H9 (cell line): ENCODE data around the gene ANKRD50. TPM values are rescaled to one million over a fixed set of nuclear protein-coding genes. Genes with fewer than 3 reads are reported as not detected.

Experiments used
- DNase-seq: peaks from one replicate; pipeline ENCODE4 v3.0.0-alpha.2; 2017
- H2AFZ ChIP-seq: one replicate; pipeline ENCODE4 v1.6.1; 2013; ENCODE audit warnings: mild to moderate bottlenecking, low read length, control low read depth, moderate library complexity
- H2AK5ac ChIP-seq: 2 replicates; pipeline ENCODE4 v1.6.1; 2013; ENCODE audit warnings: low read length, control low read depth, mixed read lengths; ENCODE audit not compliant: insufficient read length
- H2BK120ac ChIP-seq: one replicate; pipeline ENCODE4 v1.6.1; 2013; ENCODE audit warnings: low read depth, mild to moderate bottlenecking, low read length, control low read depth, inconsistent platforms; ENCODE audit not compliant: poor library complexity, severe bottlenecking
- H2BK12ac ChIP-seq: 2 replicates; pipeline ENCODE4 v1.6.1; 2013; ENCODE audit warnings: low read length, control low read depth, mixed read lengths, low read depth; ENCODE audit not compliant: insufficient read length
- H2BK15ac ChIP-seq: 2 replicates; pipeline ENCODE4 v1.6.1; 2013; ENCODE audit warnings: low read depth, low read length, control low read depth
- H2BK20ac ChIP-seq: one replicate; pipeline ENCODE4 v1.6.1; 2013; ENCODE audit warnings: low read depth, mild to moderate bottlenecking, low read length, control low read depth, inconsistent platforms; ENCODE audit not compliant: poor library complexity, severe bottlenecking
- H2BK5ac ChIP-seq: 2 replicates; pipeline ENCODE4 v1.6.1; 2013; ENCODE audit warnings: low read length, control low read depth, mixed read lengths; ENCODE audit not compliant: insufficient read length
- H3K14ac ChIP-seq: 2 replicates; pipeline ENCODE4 v1.6.1; 2013; ENCODE audit warnings: low read length, control low read depth; ENCODE audit not compliant: insufficient read depth
- H3K18ac ChIP-seq: 2 replicates; pipeline ENCODE4 v1.6.1; 2013; ENCODE audit warnings: low read depth, mild to moderate bottlenecking, mixed read lengths, low read length, control low read depth; ENCODE audit not compliant: insufficient read length
- H3K23ac ChIP-seq: 2 replicates; pipeline ENCODE4 v1.6.1; 2013; ENCODE audit warnings: low read length, control low read depth, mixed read lengths, low read depth; ENCODE audit not compliant: insufficient read length
- H3K23me2 ChIP-seq: 2 replicates; pipeline ENCODE4 v1.6.1; 2013; ENCODE audit warnings: low read depth, mild to moderate bottlenecking, mixed read lengths, low read length, control low read depth; ENCODE audit not compliant: insufficient read length, poor library complexity, severe bottlenecking
- H3K27ac ChIP-seq: 2 replicates; pipeline ENCODE4 v1.5.1; 2013; ENCODE audit warnings: low read length, control low read depth, mixed read lengths, low read depth; ENCODE audit not compliant: insufficient read length
- H3K27me3 ChIP-seq: 2 replicates; pipeline ENCODE4 v1.6.1; 2013; ENCODE audit warnings: low read length, control low read depth, inconsistent platforms; ENCODE audit not compliant: insufficient read depth
- H3K4ac ChIP-seq: 2 replicates; pipeline ENCODE4 v1.6.1; 2013; ENCODE audit warnings: low read depth, mild to moderate bottlenecking, control low read depth, inconsistent platforms, low read length, moderate library complexity
- H3K4me1 ChIP-seq: 2 replicates; pipeline ENCODE4 v1.6.1; 2013; ENCODE audit warnings: low read length, control low read depth, inconsistent platforms; ENCODE audit not compliant: insufficient read depth
- H3K4me2 ChIP-seq: 2 replicates; pipeline ENCODE4 v1.6.1; 2013; ENCODE audit warnings: low read length, control low read depth, mixed read lengths; ENCODE audit not compliant: insufficient read length, insufficient read depth
- H3K56ac ChIP-seq: 2 replicates; pipeline ENCODE4 v1.6.1; 2013; ENCODE audit warnings: low read depth, mild to moderate bottlenecking, mixed read lengths, low read length, control low read depth; ENCODE audit not compliant: insufficient read length
- H3K79me1 ChIP-seq: 2 replicates; pipeline ENCODE4 v1.6.1; 2013; ENCODE audit warnings: low read depth, mild to moderate bottlenecking, moderate library complexity, low read length, control low read depth, inconsistent platforms; ENCODE audit not compliant: insufficient read depth, poor library complexity, severe bottlenecking
- H3K79me2 ChIP-seq: 2 replicates; pipeline ENCODE4 v1.6.1; 2013; ENCODE audit warnings: low read length, control low read depth, inconsistent platforms; ENCODE audit not compliant: insufficient read depth
- H3K9ac ChIP-seq: 2 replicates; pipeline ENCODE4 v1.6.1; 2013; ENCODE audit warnings: low read length, control low read depth, mixed read lengths; ENCODE audit not compliant: insufficient read length; ENCODE audit errors: extremely low read depth
- H3K9me3 ChIP-seq: one replicate; pipeline ENCODE4 v1.6.1; 2013; ENCODE audit warnings: low read depth, low read length, inconsistent platforms; ENCODE audit not compliant: control insufficient read depth
- H3T11ph ChIP-seq: one replicate; pipeline ENCODE4 v1.6.1; 2013; ENCODE audit warnings: mild to moderate bottlenecking, low read length, control low read depth, inconsistent platforms
- H4K20me1 ChIP-seq: one replicate; pipeline ENCODE4 v1.6.1; 2013; ENCODE audit not compliant: control insufficient read depth, insufficient read length, insufficient read depth
- H4K5ac ChIP-seq: 2 replicates; pipeline ENCODE4 v1.6.1; 2013; ENCODE audit warnings: low read depth, mild to moderate bottlenecking, mixed read lengths, low read length, control low read depth; ENCODE audit not compliant: insufficient read length
- H4K8ac ChIP-seq: replicated peaks from 2 replicates; pipeline ENCODE4 v1.6.1; 2013; ENCODE audit warnings: low read length, control low read depth, mixed read lengths, low read depth; ENCODE audit not compliant: insufficient read length
- H4K91ac ChIP-seq: 2 replicates; pipeline ENCODE4 v1.6.1; 2013; ENCODE audit warnings: low read depth, mild to moderate bottlenecking, moderate library complexity, mixed read lengths, low read length, control low read depth; ENCODE audit not compliant: insufficient read length
- H3K27ac Mint-ChIP-seq, 3 experiments: 2 replicates in 2 of 3; 3 replicates in 1 of 3; pipeline ENCODE4 v1.8.0; 2020 to 2021; ENCODE audit warnings: mixed read lengths in 3 of 3, mild to moderate bottlenecking in 1 of 3, moderate library complexity in 1 of 3
- H3K27me3 Mint-ChIP-seq: 2 replicates; pipeline ENCODE4 v1.8.0; 2021; ENCODE audit warnings: low read depth, mild to moderate bottlenecking, moderate library complexity, mixed read lengths
- H3K36me3 Mint-ChIP-seq, 3 experiments: 2 replicates in 2 of 3; 3 replicates in 1 of 3; pipeline ENCODE4 v1.8.0; 2020 to 2021; ENCODE audit warnings: low read depth in 3 of 3, mixed read lengths in 3 of 3; ENCODE audit not compliant: insufficient read depth in 1 of 3
- H3K4me1 Mint-ChIP-seq, 2 experiments: 2 replicates each; pipeline ENCODE4 v1.8.0; 2020; ENCODE audit warnings: mixed read lengths in 2 of 2
- H3K4me3 Mint-ChIP-seq, 2 experiments: 2 replicates in 1 of 2; 3 replicates in 1 of 2; pipeline ENCODE4 v1.8.0; 2020 to 2021; ENCODE audit warnings: mild to moderate bottlenecking in 2 of 2, mixed read lengths in 2 of 2, moderate library complexity in 1 of 2
- H3K9me3 Mint-ChIP-seq, 2 experiments: 2 replicates in 1 of 2; 3 replicates in 1 of 2; pipeline ENCODE4 v1.8.0; 2020; ENCODE audit warnings: mild to moderate bottlenecking in 2 of 2, mixed read lengths in 2 of 2, moderate library complexity in 1 of 2
- CTCF ChIP-seq: fragments of 200-600 bp; sonication (generic); conservative IDR thresholded peaks from 3 replicates; pipeline ENCODE4 v1.8.0; 2021; ENCODE audit warnings: antibody characterized with exemption, mild to moderate bottlenecking
- WGBS: extraction: QIAGEN DNeasy Blood & Tissue Kit; methylation state at CpG from one replicate; pipeline ENCODE4 v1.1.7; 2013; ENCODE audit warnings: missing lambda C conversion rate, low lambda C conversion rate, mixed read lengths; ENCODE audit not compliant: insufficient read length; ENCODE audit errors: extremely low coverage; 5-methylcytosine and 5-hydroxymethylcytosine counted together
- total RNA-seq: library from RNA; stranded (reverse); gene quantifications from 2 replicates; pipeline ENCODE4 v1.2.1, GENCODE V29; 2021

Gene ANKRD50
- total RNA-seq, 1 experiment from 2014 or later: 30.1 TPM

- Mint-ChIP-seq H3K4me3 (no peak overlapping the region), H3K36me3 (peaks cover 0 to 7% (median 4%) of the 10 kb centered on the region in 3 experiments; a peak in 5 of 7 replicates), H3K27me3 (no peaks in the 10 kb centered on the region; the same call in 1 of the 2 replicates), H3K4me1 (peaks cover 42 to 52% of the 10 kb centered on the region in 2 experiments), H3K27ac (peak overlapping the region in 2 of 3 experiments; percentile 55 to 59; a peak in 3 of 7 replicates), H3K9me3 (peaks cover 4 to 6% of the 10 kb centered on the region in 2 experiments; a peak in 4 of 5 replicates)
- H3K56ac ChIP-seq: no peak overlapping the region
- H2BK120ac ChIP-seq: no peak overlapping the region
- no peaks in the 10 kb centered on the region for H3K4me1 ChIP-seq
- H2AK5ac ChIP-seq: no peak overlapping the region
- no peak for TF ChIP-seq CTCF
- no peak overlapping the region for H3K23ac ChIP-seq
- no CpG with 5 or more reads among the region's 2 CpGs for WGBS
- H3K9ac ChIP-seq: no peak overlapping the region
- no peaks in the 10 kb centered on the region for H3K23me2 ChIP-seq
- no peak overlapping the region for H3T11ph ChIP-seq
- no peak overlapping the region for H4K91ac ChIP-seq
- H2BK5ac ChIP-seq: no peak overlapping the region
- H3K79me2 ChIP-seq: no peaks in the 10 kb centered on the region
- H3K27ac ChIP-seq: no peak overlapping the region
- H3K14ac ChIP-seq: no peak overlapping the region
- H3K9me3 ChIP-seq: no peaks in the 10 kb centered on the region
- no peak overlapping the region for H2BK20ac ChIP-seq
- no peak for DNase-seq
- H3K4ac ChIP-seq: no peak overlapping the region
- no peaks in the 10 kb centered on the region for H4K20me1 ChIP-seq
- H3K27me3 ChIP-seq: no peaks in the 10 kb centered on the region
- H2BK12ac ChIP-seq: no peak overlapping the region
- H2AFZ ChIP-seq: no peak overlapping the region
- H2BK15ac ChIP-seq: no peak overlapping the region
- H4K8ac ChIP-seq: no peak overlapping the region
- no peaks in the 10 kb centered on the region for H3K79me1 ChIP-seq
- H3K18ac ChIP-seq: no peak overlapping the region
- no peak overlapping the region for H3K4me2 ChIP-seq
- no peak overlapping the region for H4K5ac ChIP-seq
These were observed 75.2 kb downstream of the ANKRD50 start for GRCh38 chr4:124637321-124637720.
